ENCODE measurements around the gene AKR1D1. TPM values are rescaled to one million over a fixed set of nuclear protein-coding genes. Genes with fewer than 3 reads are reported as not detected.
"Not testable (repeated sequence)": the region's sequence is repeated elsewhere in the genome, so short reads cannot be mapped to it uniquely, and the experiment has no call there.

The AKR1D1 gene, protein sequence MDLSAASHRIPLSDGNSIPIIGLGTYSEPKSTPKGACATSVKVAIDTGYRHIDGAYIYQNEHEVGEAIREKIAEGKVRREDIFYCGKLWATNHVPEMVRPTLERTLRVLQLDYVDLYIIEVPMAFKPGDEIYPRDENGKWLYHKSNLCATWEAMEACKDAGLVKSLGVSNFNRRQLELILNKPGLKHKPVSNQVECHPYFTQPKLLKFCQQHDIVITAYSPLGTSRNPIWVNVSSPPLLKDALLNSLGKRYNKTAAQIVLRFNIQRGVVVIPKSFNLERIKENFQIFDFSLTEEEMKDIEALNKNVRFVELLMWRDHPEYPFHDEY
- not detected in 2 replicates for total RNA-seq

DNA sequence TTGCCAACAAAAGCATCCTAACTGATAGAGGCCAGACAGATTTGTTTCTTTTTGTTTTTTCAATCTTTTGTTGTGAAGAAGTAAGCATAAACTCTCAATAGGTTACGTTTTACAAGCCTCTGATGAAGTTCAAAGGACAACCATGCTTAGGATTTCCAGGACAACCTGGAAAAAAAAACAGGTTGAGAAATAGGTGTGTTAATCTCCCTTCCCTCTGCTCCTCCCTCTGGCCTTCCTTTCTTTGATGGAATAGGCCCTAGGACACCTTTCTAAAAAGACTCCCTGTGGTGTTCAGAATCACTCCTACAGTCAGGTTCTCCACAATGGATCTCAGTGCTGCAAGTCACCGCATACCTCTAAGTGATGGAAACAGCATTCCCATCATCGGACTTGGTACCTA, at the start of gene AKR1D1:
TSS of gene AKR1D1 (plus strand) at position 264 of the 400 bp plus-strand sequence. CDS start at position 324, 60 bp downstream.
- intact Hi-C loops (cut with micrococcal nuclease) = no loop called here

DNA sequence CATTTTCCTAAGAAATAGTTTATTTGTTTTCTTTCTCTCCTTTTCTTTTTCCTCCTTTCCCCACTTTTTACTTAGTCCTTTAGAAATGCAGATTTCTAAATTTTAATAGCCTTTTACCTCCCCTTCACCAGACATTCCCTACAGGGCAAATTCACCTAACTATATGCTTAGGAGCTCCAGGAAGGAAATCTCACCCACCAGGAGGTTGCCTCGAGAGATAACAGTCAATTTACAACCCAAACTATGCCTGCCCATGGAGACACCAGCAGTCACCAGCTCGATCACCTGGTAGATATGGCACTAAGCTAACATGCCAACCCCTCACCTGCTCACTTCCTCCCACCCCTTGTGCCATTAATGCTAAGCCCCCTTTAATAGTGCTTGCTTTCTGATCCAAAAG, 49.2 kb upstream of the AKR1D1 start:
- intact Hi-C loops (cut with micrococcal nuclease) = no loop called here

DNA sequence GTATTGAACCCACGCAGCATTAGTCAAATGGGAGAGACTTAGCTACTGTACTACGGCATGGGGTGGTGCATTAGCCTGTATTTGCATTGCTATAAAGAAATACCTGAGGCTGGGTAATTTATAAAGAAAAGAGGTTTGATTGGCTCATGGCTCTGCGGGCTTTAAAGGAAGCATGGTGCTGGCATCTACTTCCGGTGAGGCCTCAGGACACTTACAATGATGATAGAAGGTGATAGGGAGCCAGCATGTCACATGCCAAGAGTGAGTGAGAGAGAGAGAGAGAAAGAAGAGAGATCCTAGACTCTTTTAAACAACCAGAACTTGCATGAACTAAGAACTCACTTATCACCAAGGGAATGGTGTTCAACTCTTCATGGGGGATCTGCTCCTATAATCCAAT, 47.1 kb upstream of the AKR1D1 start:
- intact Hi-C loops (cut with micrococcal nuclease) = no loop called here

DNA sequence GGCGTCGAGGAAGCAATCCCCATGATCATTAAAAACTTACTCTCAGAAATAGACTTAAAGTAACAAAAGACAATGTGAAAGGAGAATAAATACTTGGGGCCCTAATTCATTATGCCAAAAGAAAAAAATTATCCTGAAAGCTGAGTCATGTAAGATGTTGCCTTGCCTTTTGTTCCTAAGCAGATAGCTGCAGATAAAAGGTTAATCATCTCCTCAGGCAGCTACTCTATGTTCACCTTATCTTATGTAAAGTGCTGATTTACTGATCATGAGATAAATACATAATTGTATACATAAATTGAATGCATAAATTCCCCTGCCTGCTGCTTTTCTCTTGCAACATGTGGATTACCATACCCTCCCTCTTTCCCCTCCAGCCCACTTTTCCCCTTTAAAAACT, 46.3 kb upstream of the AKR1D1 start:
- intact Hi-C loops (cut with micrococcal nuclease) = no loop called here

DNA sequence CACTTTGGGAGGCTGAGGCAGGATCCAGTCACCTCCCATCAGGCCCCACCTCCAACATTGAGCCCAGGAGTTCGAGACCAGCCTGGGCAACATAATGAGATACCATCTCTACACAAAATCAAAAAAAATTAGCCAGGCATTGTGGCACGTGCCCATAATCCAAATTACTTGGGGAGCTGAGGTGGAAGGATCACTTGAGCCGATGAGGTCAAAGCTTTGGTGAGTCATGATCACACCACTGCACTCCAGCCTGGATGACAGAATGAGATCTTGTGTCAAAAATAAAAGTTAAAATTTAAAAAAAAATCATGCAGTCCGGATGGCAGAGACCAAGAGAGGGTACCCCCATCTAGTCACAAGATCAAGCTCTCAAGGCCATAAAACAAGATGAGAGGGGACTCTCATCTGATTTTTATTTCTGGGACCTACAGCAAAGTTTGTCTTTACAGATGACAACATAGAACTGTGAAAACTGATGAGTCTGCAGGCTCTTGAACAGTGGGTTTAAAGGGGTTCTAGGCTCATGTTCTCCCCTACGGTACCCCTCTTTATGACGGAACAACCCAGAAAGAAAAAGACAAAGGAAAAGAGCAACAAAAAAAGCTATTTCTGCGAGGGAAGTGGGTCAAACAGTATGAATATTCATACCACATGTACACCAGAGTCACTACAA, 45.4 kb upstream of the AKR1D1 start:
- intact Hi-C loops (cut with micrococcal nuclease) = no loop called here

GRCh38 chr7:138032186-138032585, 44.1 kb upstream of the AKR1D1 start:
- intact Hi-C loops (cut with micrococcal nuclease) = no loop called here

DNA sequence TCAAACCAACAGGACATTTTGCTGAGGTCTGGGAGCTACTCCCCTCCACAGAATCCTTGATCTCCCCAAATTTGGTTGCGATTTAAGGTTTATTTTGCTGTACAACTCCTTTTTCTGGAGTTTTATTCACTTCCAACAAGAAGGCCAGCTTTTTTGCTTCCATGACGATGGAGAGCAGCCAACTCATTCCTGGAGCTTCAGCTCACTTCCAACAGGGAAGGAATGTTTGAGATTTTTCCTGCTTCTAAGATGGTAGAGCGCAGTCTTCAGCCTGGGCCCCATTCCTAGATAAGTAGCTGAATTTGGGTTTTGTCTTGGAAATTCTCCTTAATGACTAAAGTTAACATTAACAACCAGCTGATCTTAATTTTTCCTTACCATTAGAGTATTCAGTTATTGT, 43.5 kb upstream of the AKR1D1 start:
- intact Hi-C loops (cut with micrococcal nuclease) = no loop called here

DNA sequence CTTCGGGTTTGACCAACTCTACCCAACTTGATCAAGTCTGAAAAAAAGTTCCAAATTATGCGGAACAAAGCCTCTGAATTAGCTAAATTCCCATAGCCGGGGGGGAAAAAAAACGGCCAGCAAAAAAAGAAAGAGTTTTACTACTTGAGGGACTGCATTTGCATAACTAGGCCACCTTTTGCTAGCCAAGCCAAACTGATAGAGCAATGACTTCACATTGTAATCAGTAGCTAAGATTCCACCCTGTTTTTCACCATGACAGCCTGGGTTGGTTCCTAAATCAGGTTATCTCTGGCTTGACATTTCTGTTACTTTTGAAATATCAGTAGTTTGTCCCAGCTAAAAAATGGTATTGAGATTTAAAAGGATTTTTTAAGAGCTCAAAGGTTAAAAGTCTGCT, 43.0 kb upstream of the AKR1D1 start:
- intact Hi-C loops (cut with micrococcal nuclease) = no loop called here

DNA sequence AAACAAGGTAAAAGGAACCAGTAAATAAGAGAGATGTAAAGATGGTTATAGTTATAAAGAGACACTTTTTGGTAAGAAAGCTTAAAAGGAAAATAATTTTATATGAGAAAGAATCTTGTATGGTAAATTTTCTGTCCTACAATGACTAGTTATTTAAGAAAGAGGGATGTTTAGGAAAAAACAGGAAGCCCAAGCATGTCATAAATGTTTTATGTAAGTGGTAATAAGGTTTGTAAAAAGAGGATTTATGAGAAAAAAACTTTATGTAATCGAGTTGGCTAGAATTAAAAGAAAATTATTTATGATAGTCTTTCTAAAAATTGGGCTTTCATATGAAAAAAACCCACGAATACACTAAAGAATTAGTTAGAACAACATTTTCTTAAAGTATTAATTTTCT, 40.1 kb upstream of the AKR1D1 start:
- intact Hi-C loops (cut with micrococcal nuclease) = no loop called here

DNA sequence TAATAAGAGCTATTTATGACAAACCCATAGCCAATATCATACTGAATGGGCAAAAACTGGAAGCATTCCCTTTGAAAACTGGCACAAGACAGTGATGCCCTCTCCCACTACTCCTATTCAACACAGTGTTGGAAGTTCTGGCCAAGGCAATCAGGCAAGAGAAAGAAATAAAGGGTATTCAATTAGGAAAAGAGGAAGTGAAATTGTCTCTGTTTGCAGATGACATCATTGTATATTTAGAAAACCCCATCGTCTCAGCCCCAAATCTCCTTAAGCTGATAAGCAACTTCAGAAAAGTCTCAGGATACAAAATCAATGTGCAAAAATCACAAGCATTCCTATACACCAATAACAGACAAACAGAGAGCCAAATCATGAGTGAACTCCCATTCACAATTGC, 36.2 kb upstream of the AKR1D1 start:
- intact Hi-C loops (cut with micrococcal nuclease) = not testable (repeated sequence)

GRCh38 chr7:138044897-138045296, 31.4 kb upstream of the AKR1D1 start:
- intact Hi-C loops (cut with micrococcal nuclease) = no loop called here

GRCh38 chr7:138047907-138048306, 28.4 kb upstream of the AKR1D1 start:
- intact Hi-C loops (cut with micrococcal nuclease) = no loop called here

DNA sequence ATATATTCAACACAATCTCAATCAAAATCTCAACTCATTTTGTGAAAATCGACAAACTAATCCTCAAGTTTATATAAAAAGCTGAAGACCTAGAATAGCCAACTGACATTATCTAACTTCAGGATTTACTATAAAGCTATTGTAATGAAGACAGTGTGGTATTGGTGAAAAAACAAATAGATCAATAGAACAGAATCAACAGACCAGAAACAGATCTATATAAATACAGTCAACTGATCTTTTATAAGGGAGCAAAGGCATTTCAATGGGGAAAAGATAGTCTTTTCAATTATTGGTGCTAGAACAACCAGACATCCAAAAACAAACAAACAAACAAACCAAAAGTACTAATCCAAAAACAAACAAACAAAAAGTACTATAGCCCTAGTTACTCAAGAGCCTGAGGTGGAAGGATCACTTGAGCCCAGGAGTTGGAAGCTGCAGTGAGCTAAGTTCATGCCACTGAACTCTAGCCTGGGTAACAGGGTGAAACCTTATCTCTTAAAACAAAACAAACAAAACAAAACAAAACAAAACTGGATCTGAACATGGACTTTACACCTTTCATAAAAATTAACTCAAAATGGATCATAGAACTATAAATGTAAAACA, 26.6 kb upstream of the AKR1D1 start:
- intact Hi-C loops (cut with micrococcal nuclease) = no loop called here

- intact Hi-C loops (cut with micrococcal nuclease) = not testable (repeated sequence)
Measured at GRCh38 chr7:138051712-138052247, 24.5 kb upstream of the AKR1D1 start.

- intact Hi-C loops (cut with micrococcal nuclease) = no loop called here
Measured at GRCh38 chr7:138052696-138053095, 23.6 kb upstream of the AKR1D1 start.

GRCh38 chr7:138055698-138056097, 20.6 kb upstream of the AKR1D1 start:
- intact Hi-C loops (cut with micrococcal nuclease) = not testable (repeated sequence)

DNA sequence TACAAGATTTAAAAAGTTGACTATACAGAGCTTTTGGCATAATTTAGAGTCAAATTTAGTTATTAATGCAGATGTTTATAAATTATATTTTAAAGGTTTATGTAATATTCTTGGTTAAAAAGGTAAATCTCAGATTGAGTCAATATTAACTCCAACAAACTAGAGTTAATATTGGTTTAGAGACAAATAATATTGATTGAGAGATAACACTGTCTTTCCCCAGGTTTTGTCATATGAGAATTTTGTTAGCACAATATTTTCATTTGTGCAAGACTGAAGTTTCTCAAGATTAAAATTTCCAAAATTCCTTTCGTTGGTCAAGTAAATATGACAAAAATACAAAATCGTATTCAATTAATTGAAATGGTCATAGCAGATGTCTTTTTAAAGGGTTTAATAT, 12.9 kb upstream of the AKR1D1 start:
- intact Hi-C loops (cut with micrococcal nuclease) = no loop called here

DNA sequence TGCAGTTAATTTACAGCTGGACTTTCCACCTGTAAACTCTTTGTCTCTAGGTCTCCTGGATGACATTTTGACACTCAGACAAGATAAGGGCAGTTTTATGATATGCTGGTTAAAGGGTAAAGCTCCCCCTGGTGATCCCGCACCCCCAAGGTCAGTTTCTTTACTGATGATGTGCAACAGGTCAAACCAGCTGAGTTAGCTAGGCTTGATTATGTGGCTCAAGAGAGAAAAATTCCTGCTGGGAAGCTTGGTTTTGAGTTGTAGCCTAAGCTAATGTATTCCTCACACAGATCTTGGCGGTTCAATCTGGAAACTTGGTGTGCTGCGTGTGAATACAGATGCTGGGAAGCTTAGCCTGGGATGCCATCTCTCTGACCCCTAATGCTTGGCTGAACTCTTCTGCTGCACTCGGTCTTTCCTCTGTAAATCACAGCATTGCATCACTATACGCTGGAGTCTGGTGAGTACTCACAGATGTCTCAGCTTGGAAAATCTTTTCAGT, 11.4 kb upstream of the AKR1D1 start:
- intact Hi-C loops (cut with micrococcal nuclease) = no loop called here

- intact Hi-C loops (cut with micrococcal nuclease) = no loop called here
Measured at GRCh38 chr7:138065827-138066226, 10.4 kb upstream of the AKR1D1 start.

GRCh38 chr7:138066954-138067394, 9.3 kb upstream of the AKR1D1 start:
- intact Hi-C loops (cut with micrococcal nuclease) = no loop called here

DNA sequence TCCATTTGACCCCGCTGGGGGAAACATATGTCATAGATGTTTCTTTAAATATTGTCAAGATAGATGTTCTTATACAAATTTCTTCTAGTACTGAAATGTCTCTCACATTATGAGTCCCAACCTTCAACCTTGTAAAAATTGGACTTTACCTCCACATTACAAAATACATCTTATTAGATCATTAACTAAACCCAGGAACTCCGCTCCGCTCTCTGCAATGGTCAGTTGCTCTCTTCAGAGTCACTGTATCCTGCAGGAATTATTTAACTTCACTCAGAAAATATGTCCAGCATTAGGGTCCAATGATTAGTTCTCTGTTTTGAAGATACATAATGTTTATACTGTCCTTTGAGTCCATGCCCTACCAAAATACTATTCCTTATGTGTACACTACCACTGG, 8.5 kb upstream of the AKR1D1 start:
- intact Hi-C loops (cut with micrococcal nuclease) = no loop called here

DNA sequence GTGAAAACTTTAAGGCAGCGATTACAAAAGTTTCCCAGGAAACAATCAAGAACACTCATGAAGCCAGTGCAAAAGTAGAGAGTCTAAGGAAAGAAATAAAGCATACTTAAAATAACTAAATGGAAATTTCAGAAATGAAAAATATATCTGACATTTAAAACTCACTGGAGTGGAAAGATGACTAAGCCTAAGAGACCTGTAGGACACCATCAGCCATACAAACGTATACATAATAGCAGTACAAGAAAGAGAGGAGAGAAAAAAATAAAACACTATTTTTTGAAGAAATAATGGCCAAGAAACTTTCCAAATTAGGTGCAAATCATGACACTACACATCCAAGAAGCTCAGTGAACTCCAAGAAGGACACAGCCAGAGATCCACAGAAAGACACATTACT, 5.4 kb upstream of the AKR1D1 start:
- intact Hi-C loops (cut with micrococcal nuclease) = no loop called here

Data from T-helper 1 cell treated with Interleukin-12 subunit alpha and Interleukin-12 subunit beta and Interleukin-4 antibody, amounts not matched to agents 30 ng/mL and 1 ng/mL, for 36 hours (primary cell).